HEK293 (cell line): ENCODE measurements around the gene LTO1.

Experiments used
- CTCF ChIP-seq: fragments of 450-650 bp; formaldehyde crosslinking; IDR thresholded peaks from 2 replicates; pipeline ENCODE4 v1.5.1; 2016; ENCODE audit warnings: missing biosample characterization, missing genetic modification characterization
- GLI2 ChIP-seq: fragments of 450-650 bp; formaldehyde crosslinking; IDR thresholded peaks from 2 replicates; pipeline ENCODE4; 2017; ENCODE audit warnings: missing biosample characterization, missing genetic modification characterization, low read depth, borderline replicate concordance
- PRDM10 ChIP-seq: fragments of 450-650 bp; formaldehyde crosslinking; IDR thresholded peaks from 2 replicates; pipeline ENCODE4 v1.5.1; 2016; ENCODE audit warnings: missing biosample characterization, missing genetic modification characterization
- ZNF18 ChIP-seq: fragments of 450-650 bp; formaldehyde crosslinking; IDR thresholded peaks from 2 replicates; pipeline ENCODE4 v1.5.1; 2016; ENCODE audit warnings: missing biosample characterization, missing genetic modification characterization
- ZNF184 ChIP-seq: fragments of 450-650 bp; IDR thresholded peaks from 2 replicates; pipeline ENCODE4 v1.5.1; 2018; ENCODE audit warnings: missing biosample characterization, mild to moderate bottlenecking, missing genetic modification characterization
- ZNF274 ChIP-seq, 2 experiments: fragments of 200-500 bp in 1 of 2; fragments of 450-650 bp in 1 of 2; sonication (Bioruptor generic) in 1 of 2; formaldehyde crosslinking in 1 of 2; IDR thresholded peaks; 2 replicates each; pipeline versions ENCODE4 v1.5.1 to v1.6.1; 2014 to 2016; ENCODE audit warnings: borderline replicate concordance in 1 of 2, inconsistent platforms in 1 of 2, low read length in 1 of 2, missing biosample characterization in 1 of 2, missing genetic modification characterization in 1 of 2
- ZNF404 ChIP-seq: fragments of 450-650 bp; formaldehyde crosslinking; IDR thresholded peaks from 2 replicates; pipeline ENCODE4 v1.5.1; 2017; ENCODE audit warnings: missing biosample characterization, missing genetic modification characterization
- ZNF488 ChIP-seq: fragments of 450-650 bp; formaldehyde crosslinking; IDR thresholded peaks from 2 replicates; pipeline ENCODE4 v1.5.1; 2016; ENCODE audit warnings: missing biosample characterization, missing genetic modification characterization
- ZNF510 ChIP-seq: fragments of 450-650 bp; formaldehyde crosslinking; IDR thresholded peaks from 2 replicates; pipeline ENCODE4 v1.5.1; 2018; ENCODE audit warnings: mild to moderate bottlenecking, missing genetic modification characterization, missing biosample characterization; ENCODE audit not compliant: insufficient replicate concordance
- ZNF558 ChIP-seq: fragments of 450-650 bp; formaldehyde crosslinking; IDR thresholded peaks from 2 replicates; pipeline ENCODE4 v1.5.1; 2016; ENCODE audit warnings: missing biosample characterization, missing genetic modification characterization
- ZNF785 ChIP-seq: fragments of 450-650 bp; formaldehyde crosslinking; IDR thresholded peaks from 2 replicates; pipeline ENCODE4 v1.5.1; 2016; ENCODE audit warnings: missing biosample characterization, missing genetic modification characterization
- ZNF792 ChIP-seq: fragments of 450-650 bp; formaldehyde crosslinking; IDR thresholded peaks from 2 replicates; pipeline ENCODE4 v1.5.1; 2016; ENCODE audit warnings: missing biosample characterization, missing genetic modification characterization
- ZSCAN16 ChIP-seq: fragments of 450-650 bp; formaldehyde crosslinking; IDR thresholded peaks from 2 replicates; pipeline ENCODE4 v1.5.1; 2016; ENCODE audit warnings: missing biosample characterization, missing genetic modification characterization

GRCh38 chr11:69648679-69649575 lies 26.2 kb downstream of the LTO1 start:
- TF ChIP-seq CTCF (tag by site-specific recombination) (no peak), ZNF792 (tag by site-specific recombination) (no peak), ZNF510 (tag by site-specific recombination) (no peak), PRDM10 (tag by site-specific recombination) (no peak), ZNF18 (no peak), GLI2 (tag by site-specific recombination) (no peak), ZNF488 (tag by site-specific recombination) (no peak), ZNF785 (tag by site-specific recombination) (no peak), ZNF558 (no peak), ZNF184 (tag by site-specific recombination) (no peak), ZNF404 (tag by site-specific recombination) (no peak), ZSCAN16 (tag by site-specific recombination) (no peak), ZNF274 (IDR thresholded peaks at IDR 0.05; ENCODE audit: low read length) (no peak), ZNF274 (tag by site-specific recombination; IDR thresholded peaks at IDR 0.05; ENCODE audit: borderline replicate concordance) (no peak)
